SHP77 (cell line): ENCODE data around the gene UNC13C.

Experiments
- DNase-seq, 2 experiments: peaks; one replicate each; lab custom pipeline; 2025; lab: John Stamatoyannopoulos, UW

The UNC13C gene

GRCh38 chr15:54120949-54121463, 142.8 kb downstream of the UNC13C start:
- DNase-seq, result no peak

GRCh38 chr15:54127574-54127973, 149.3 kb downstream of the UNC13C start:
- DNase-seq, result no peak

- DNase-seq, result no peak
Observed at GRCh38 chr15:54131410-54131809, 153.2 kb downstream of the UNC13C start.

GRCh38 chr15:54149115-54149531, 170.9 kb downstream of the UNC13C start:
- DNase-seq, result no peak

GRCh38 chr15:54150255-54150654, 172.0 kb downstream of the UNC13C start:
- no peak for DNase-seq

- no peak for DNase-seq
Observed at GRCh38 chr15:54159012-54159411, 180.8 kb downstream of the UNC13C start.

- DNase-seq, result no peak
Observed at GRCh38 chr15:54187325-54187724, 209.1 kb downstream of the UNC13C start.

GRCh38 chr15:54197995-54198394, 219.8 kb downstream of the UNC13C start:
- no peak for DNase-seq

GRCh38 chr15:54206586-54207321, 228.5 kb downstream of the UNC13C start:
- no peak for DNase-seq

- DNase-seq, result no peak
Observed at GRCh38 chr15:54208786-54209185, 230.5 kb downstream of the UNC13C start.

GRCh38 chr15:54212635-54213034, 234.4 kb downstream of the UNC13C start:
- DNase-seq, result no peak

GRCh38 chr15:54226455-54226854, 248.2 kb downstream of the UNC13C start:
- no peak for DNase-seq

- DNase-seq, result no peak
Observed at GRCh38 chr15:54227569-54227968, 249.3 kb downstream of the UNC13C start.

- no peak for DNase-seq
Observed at GRCh38 chr15:54250326-54250725, 272.1 kb downstream of the UNC13C start.

- DNase-seq, result no peak
Observed at GRCh38 chr15:54256190-54256589, 277.9 kb downstream of the UNC13C start.

- DNase-seq, result no peak
Observed at GRCh38 chr15:54273928-54274327, 295.7 kb downstream of the UNC13C start.

- no peak for DNase-seq
Observed at GRCh38 chr15:54277834-54278233, 299.6 kb downstream of the UNC13C start.

GRCh38 chr15:54280726-54281125, 302.5 kb downstream of the UNC13C start:
- no peak for DNase-seq

GRCh38 chr15:54282228-54282836, 304.1 kb downstream of the UNC13C start:
- no peak for DNase-seq

GRCh38 chr15:54288049-54288448, 309.8 kb downstream of the UNC13C start:
- DNase-seq, result no peak

- DNase-seq, result no peak
Observed at GRCh38 chr15:54289590-54290136, 311.4 kb downstream of the UNC13C start.

GRCh38 chr15:54298396-54298795, 320.2 kb downstream of the UNC13C start:
- DNase-seq, result no peak

GRCh38 chr15:54304321-54304720, 326.1 kb downstream of the UNC13C start:
- DNase-seq, result no peak
